Measurements from ENCODE around the gene GRIP1.

DNA sequence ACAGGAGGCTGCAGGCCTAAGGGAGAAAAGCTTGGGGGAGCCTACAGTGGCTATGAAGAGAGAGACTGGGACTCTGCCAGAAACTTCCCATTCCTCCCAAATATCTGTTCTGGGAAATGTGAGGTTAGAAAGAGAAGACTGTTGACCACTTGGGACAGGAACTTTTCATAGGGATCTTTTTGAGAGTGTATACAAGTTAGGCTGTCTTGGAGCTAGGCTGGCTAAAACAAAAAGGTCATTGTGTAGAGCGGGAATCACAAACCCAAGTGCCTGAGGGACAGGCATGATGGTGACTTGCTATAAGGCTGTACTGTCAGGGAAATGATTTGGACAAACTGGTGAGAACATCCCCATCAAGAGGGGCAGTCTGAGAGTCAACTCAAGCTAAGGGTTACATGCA, 175.1 kb downstream of the GRIP1 start:
- TF ChIP-seq CTCF (IDR thresholded peaks at IDR 0.05) (no peak), EP300 (IDR thresholded peaks at IDR 0.05) (no peak)

All from ovary (tissue), 3 donors.